HCT116 (cell line): ENCODE measurements around the gene ARSB. TPM values are rescaled to one million over a fixed set of nuclear protein-coding genes. Genes with fewer than 3 reads are reported as not detected.
A peak's percentile ranks its signal among the peaks of the same experiment; 100 is the strongest.

Source experiments
- ATAC-seq: fragments of 200-7000 bp; cut with Tn5 transposase; 2 replicates; pipeline ENCODE4 v1.9.1; 2020; ENCODE audit warnings: mild to moderate bottlenecking, moderate library complexity
- BruUV-seq: library from RNA; stranded (reverse); fragments of 400-500 nt; replicated peaks from 2 replicates; lab custom pipeline; 2021; lab: Mats Ljungman, UMichigan
- CTCF ChIA-PET: fragments of 300-600 bp; sonication (Branson Sonifier 250); formaldehyde crosslinking; loops from one replicate; lab custom pipeline; 2021; ENCODE audit warnings: antibody characterized with exemption; lab: Charles Lee
- POLR2A ChIA-PET: fragments of 300-600, 350-600 bp; sonication (Branson Sonifier 250); formaldehyde crosslinking; loops from one replicate; lab custom pipeline; 2021; ENCODE audit warnings: antibody characterized with exemption; lab: Charles Lee
- RAD21 ChIA-PET, 2 experiments: fragments of 300-600 bp; sonication (Branson Sonifier 250); formaldehyde crosslinking; loops; one replicate each; lab custom pipeline; 2023; ENCODE audit warnings: low total read pairs in 2 of 2; ENCODE audit not compliant: uncharacterized antibody in 2 of 2, unreplicated experiment in 2 of 2, low non-redundant PET in 1 of 2; lab: Charles Lee
- DNase-seq: peaks from one replicate; pipeline ENCODE4 v3.0.0-alpha.2; 2010; ENCODE audit warnings: low read depth, low spot score
- H2AFZ ChIP-seq: fragments of 200-600 bp; shearing (Covaris generic), sonication (generic); 2 replicates; pipeline ENCODE4 v1.6.1; 2017; ENCODE audit warnings: low read depth, mixed run types, mixed read lengths, antibody characterized with exemption, low read length; ENCODE audit not compliant: poor library complexity, severe bottlenecking
- H3K27ac ChIP-seq: 2 replicates; pipeline ENCODE4 v1.5.1; 2012; ENCODE audit warnings: low read depth, low read length
- H3K27me3 ChIP-seq: fragments of 200-600 bp; sonication (generic); 2 replicates; pipeline ENCODE4 v1.6.1; 2016; ENCODE audit warnings: mixed run types, low read length, mixed read lengths; ENCODE audit not compliant: insufficient read depth
- H3K36me3 ChIP-seq, 2 experiments: fragments of 200-500 bp in 1 of 2; fragments of 200-600 bp in 1 of 2; sonication (Bioruptor generic) in 1 of 2; sonication (generic) in 1 of 2; 2 replicates each; pipeline versions ENCODE4 v1.5.1 to v1.6.1; 2014 to 2016; ENCODE audit warnings: low read length in 2 of 2, inconsistent platforms in 1 of 2, mixed read lengths in 1 of 2, mixed run types in 1 of 2; ENCODE audit not compliant: insufficient read depth in 2 of 2, control insufficient read depth in 1 of 2
- H3K4me1 ChIP-seq, 2 experiments: fragments of 200-600 bp in 1 of 2; sonication (generic) in 1 of 2; 2 replicates each; pipeline versions ENCODE4 v1.5.1 to v1.6.1; 2012 to 2017; ENCODE audit warnings: low read length in 2 of 2, inconsistent platforms in 1 of 2, mild to moderate bottlenecking in 1 of 2, mixed read lengths in 1 of 2, mixed run types in 1 of 2, moderate library complexity in 1 of 2; ENCODE audit not compliant: insufficient read depth in 2 of 2, control insufficient read depth in 1 of 2
- H3K4me2 ChIP-seq: fragments of 200-600 bp; sonication (generic); 2 replicates; pipeline ENCODE4 v1.6.1; 2017; ENCODE audit warnings: mixed run types, low read length, mixed read lengths
- H3K4me3 ChIP-seq, 2 experiments: fragments of 200-600 bp in 1 of 2; sonication (generic) in 1 of 2; replicated peaks in 1 of 2; 2 replicates each; pipeline ENCODE4 v1.5.1; 2011 to 2016; ENCODE audit warnings: low read length in 2 of 2, control low read depth in 1 of 2, low read depth in 1 of 2, mild to moderate bottlenecking in 1 of 2, mixed read lengths in 1 of 2, mixed run types in 1 of 2
- H3K79me2 ChIP-seq: fragments of 200-600 bp; sonication (generic); 2 replicates; pipeline ENCODE4 v1.6.1; 2017; ENCODE audit warnings: mild to moderate bottlenecking, mixed run types, low read length, moderate library complexity, mixed read lengths; ENCODE audit not compliant: insufficient read depth
- H3K9ac ChIP-seq: fragments of 200-600 bp; sonication (generic); 2 replicates; pipeline ENCODE4 v1.6.1; 2016; ENCODE audit warnings: low read length, mixed read lengths
- H3K9me2 ChIP-seq: fragments of 200-600 bp; sonication (generic), shearing (Covaris generic); 2 replicates; pipeline ENCODE4 v1.6.1; 2017; ENCODE audit warnings: mixed run types, mild to moderate bottlenecking, moderate library complexity; ENCODE audit not compliant: insufficient read depth
- H3K9me3 ChIP-seq, 2 experiments: fragments of 200-500 bp in 1 of 2; fragments of 200-600 bp in 1 of 2; sonication (Bioruptor generic) in 1 of 2; sonication (generic) in 1 of 2; 2 replicates each; pipeline ENCODE4 v1.6.1; 2014 to 2017; ENCODE audit warnings: low read length in 2 of 2, mixed read lengths in 2 of 2, inconsistent platforms in 1 of 2, low read depth in 1 of 2, mild to moderate bottlenecking in 1 of 2, mixed run types in 1 of 2, moderate library complexity in 1 of 2; ENCODE audit not compliant: control insufficient read depth in 1 of 2, insufficient read depth in 1 of 2
- H4K20me1 ChIP-seq: fragments of 200-600 bp; sonication (generic), shearing (Covaris generic); 2 replicates; pipeline ENCODE4 v1.6.1; 2017; ENCODE audit warnings: mixed run types, mild to moderate bottlenecking, moderate library complexity; ENCODE audit not compliant: insufficient read depth
- CBX3 ChIP-seq: IDR thresholded peaks from 2 replicates; pipeline ENCODE4 v1.6.1; 2012; ENCODE audit warnings: low read depth
- EGR1 ChIP-seq: IDR thresholded peaks from 2 replicates; pipeline ENCODE4 v1.6.1; 2012; ENCODE audit warnings: low read depth
- ELF1 ChIP-seq: IDR thresholded peaks from 2 replicates; pipeline ENCODE4 v1.6.1; 2012; ENCODE audit warnings: low read depth, borderline replicate concordance
- EZH2 ChIP-seq: fragments of 200-600 bp; sonication (generic); IDR thresholded peaks from 2 replicates; pipeline ENCODE4 v1.6.1; 2017; ENCODE audit warnings: antibody characterized with exemption, mixed run types
- EZH2phosphoT487 ChIP-seq: fragments of 200-600 bp; IDR thresholded peaks from 2 replicates; pipeline ENCODE4 v1.6.1; 2018; ENCODE audit warnings: antibody characterized with exemption, borderline replicate concordance
- FOSL1 ChIP-seq: IDR thresholded peaks from 2 replicates; pipeline ENCODE4 v1.6.1; 2012; ENCODE audit warnings: low read depth
- JUND ChIP-seq: IDR thresholded peaks from 2 replicates; pipeline ENCODE4 v1.6.1; 2012
- POLR2A ChIP-seq: IDR thresholded peaks from 2 replicates; pipeline ENCODE4 v1.7.0; 2011; ENCODE audit warnings: borderline replicate concordance; ENCODE audit not compliant: insufficient read depth, insufficient read length; ENCODE audit errors: extremely low read depth
- RAD21 ChIP-seq: IDR thresholded peaks from 2 replicates; pipeline ENCODE4 v1.6.1; 2012; ENCODE audit warnings: low read depth, mild to moderate bottlenecking
- SRF ChIP-seq: IDR thresholded peaks from 2 replicates; pipeline ENCODE4 v1.6.1; 2012; ENCODE audit warnings: low read depth
- YY1 ChIP-seq: IDR thresholded peaks from 2 replicates; pipeline ENCODE4 v1.6.1; 2011; ENCODE audit warnings: low read length, low read depth, moderate library complexity, mild to moderate bottlenecking; ENCODE audit not compliant: insufficient replicate concordance; ENCODE audit errors: extremely low read depth
- ZFX ChIP-seq: fragments of 450-650 bp; IDR thresholded peaks from 2 replicates; pipeline ENCODE4 v1.6.1; 2017
- ZNF274 ChIP-seq: fragments of 200-500 bp; sonication (Bioruptor generic); IDR thresholded peaks from 2 replicates; pipeline ENCODE4 v1.6.1; 2014; ENCODE audit warnings: mild to moderate bottlenecking, low read depth, low read length, inconsistent platforms
- intact Hi-C: fragments of 100-400 bp; cut with micrococcal nuclease; formaldehyde crosslinking; loops from 2 replicates; pipeline ENCODE4 v1.10.0; 2022
- total RNA-seq: library from RNA; stranded (reverse); gene quantifications from one replicate; pipeline ENCODE4 v1.2.1, GENCODE V29; 2021; ENCODE audit not compliant: unreplicated experiment
- TF ChIP-seq, protein P1 (sequence below), 3 experiments: fragments of 200-600 bp in 1 of 3; sonication (generic) in 1 of 3; IDR thresholded peaks in 2 of 3; conservative IDR thresholded peaks in 1 of 3; 2 replicates each; pipeline ENCODE4 v1.5.1; 2012 to 2017; ENCODE audit warnings: low read depth in 2 of 3, low read length in 2 of 3, antibody characterized with exemption in 1 of 3, borderline replicate concordance in 1 of 3, control low read depth in 1 of 3, mild to moderate bottlenecking in 1 of 3, mixed read lengths in 1 of 3, mixed run types in 1 of 3, moderate library complexity in 1 of 3; ENCODE audit not compliant: insufficient read depth in 1 of 3
- TF ChIP-seq, protein P2 (sequence below): IDR thresholded peaks from 2 replicates; pipeline ENCODE4 v1.6.1; 2012; ENCODE audit warnings: low read depth

ARSB gene
- total RNA-seq, 1 experiment from 2014 or later, result 4.8 TPM

DNA sequence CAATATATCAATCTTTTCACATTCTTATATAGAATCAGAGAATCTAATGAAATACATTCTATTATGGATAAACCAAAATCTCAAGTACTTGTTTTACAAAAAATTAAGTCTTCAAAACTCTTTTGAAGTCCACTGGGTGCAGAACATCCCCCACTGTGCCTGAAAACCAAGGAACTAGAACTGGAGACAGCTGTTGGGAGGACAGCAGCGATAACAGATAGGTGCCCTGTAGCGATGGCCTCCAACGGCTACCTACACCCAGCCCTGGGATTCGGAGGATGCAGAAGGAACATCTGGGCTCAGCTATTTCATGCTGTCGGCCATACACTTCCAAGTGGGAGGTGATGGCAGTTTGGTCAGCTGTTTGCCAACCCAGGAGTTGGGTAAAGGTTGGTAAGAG lies 207.2 kb downstream of the ARSB start:
- Histone ChIP-seq H3K4me2 (no peak overlapping the region), H3K27ac (no peak overlapping the region), H2AFZ (no peak overlapping the region), H3K36me3 (no peaks in the 10 kb centered on the region), H3K4me3 (no peak overlapping the region), H4K20me1 (no peaks in the 10 kb centered on the region), H3K4me1 (peaks cover 0 to 11% of the 10 kb centered on the region in 2 experiments; a peak in 1 of 4 replicates), H3K79me2 (no peaks in the 10 kb centered on the region), H3K9me3 (no peaks in the 10 kb centered on the region), H3K9me2 (no peaks in the 10 kb centered on the region), H3K27me3 (no peaks in the 10 kb centered on the region), H3K9ac (no peak overlapping the region)
- POLR2A ChIA-PET, result no interaction called here
- intact Hi-C loops, result no loop called here
- ATAC-seq (no peak), DNase-seq (no peak)
- CTCF ChIA-PET, result interaction anchor here (1.0 kb wide), 1 partner anchor 17 kb away, joined by 3 read pairs; no protein-coding TSS in a partner anchor
- TF ChIP-seq ZFX, result no peak
- RAD21 ChIA-PET, result no interaction called here
- no TSS peak for BruUV-seq

DNA sequence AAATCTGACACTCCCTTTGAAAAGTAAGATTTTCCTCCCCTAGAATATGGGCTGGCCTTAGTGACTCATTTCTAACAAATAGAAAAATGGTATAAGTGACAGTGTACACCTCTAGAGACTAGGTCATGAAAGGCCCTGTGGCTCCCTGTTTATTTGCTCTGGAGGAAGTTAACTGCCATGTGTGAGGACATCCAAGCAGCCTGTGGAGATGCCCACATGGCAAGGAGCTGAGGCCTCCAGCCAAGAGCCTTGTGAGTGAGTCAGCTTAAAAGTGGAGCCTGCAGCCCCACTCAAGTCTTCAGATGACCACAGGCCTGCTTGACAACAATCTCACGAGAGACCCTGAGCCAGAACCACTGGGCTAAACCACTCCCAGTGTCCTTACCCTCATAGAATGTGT lies 208.5 kb downstream of the ARSB start:
- Histone ChIP-seq H2AFZ (no peak overlapping the region), H3K27me3 (no peaks in the 10 kb centered on the region), H3K79me2 (no peaks in the 10 kb centered on the region), H3K36me3 (no peaks in the 10 kb centered on the region), H3K4me1 (peaks cover 0 to 11% of the 10 kb centered on the region in 2 experiments; a peak in 1 of 4 replicates), H3K9me2 (no peaks in the 10 kb centered on the region), H3K27ac (no peak overlapping the region), H3K4me2 (no peak overlapping the region), H3K9me3 (no peaks in the 10 kb centered on the region), H4K20me1 (no peaks in the 10 kb centered on the region), H3K9ac (no peak overlapping the region), H3K4me3 (no peak overlapping the region)
- DNase-seq (no peak), ATAC-seq (peak; percentile 20; the same call in 1 of the 2 replicates)
- CTCF ChIA-PET, result interaction anchor here (1.0 kb wide), 1 partner anchor 16 kb away, joined by 3 read pairs; no protein-coding TSS in a partner anchor
- POLR2A ChIA-PET, result no interaction called here
- RAD21 ChIA-PET, result interaction anchor here in 1 of 2 experiments (0.6 kb wide), 1 partner anchor 44 kb away, joined by 8 read pairs; no protein-coding TSS in a partner anchor
- intact Hi-C loops, result no loop called here
- no TSS peak for BruUV-seq
- no peak for TF ChIP-seq EZH2
- no peak for TF ChIP-seq FOSL1
- TF ChIP-seq, protein P1, sequence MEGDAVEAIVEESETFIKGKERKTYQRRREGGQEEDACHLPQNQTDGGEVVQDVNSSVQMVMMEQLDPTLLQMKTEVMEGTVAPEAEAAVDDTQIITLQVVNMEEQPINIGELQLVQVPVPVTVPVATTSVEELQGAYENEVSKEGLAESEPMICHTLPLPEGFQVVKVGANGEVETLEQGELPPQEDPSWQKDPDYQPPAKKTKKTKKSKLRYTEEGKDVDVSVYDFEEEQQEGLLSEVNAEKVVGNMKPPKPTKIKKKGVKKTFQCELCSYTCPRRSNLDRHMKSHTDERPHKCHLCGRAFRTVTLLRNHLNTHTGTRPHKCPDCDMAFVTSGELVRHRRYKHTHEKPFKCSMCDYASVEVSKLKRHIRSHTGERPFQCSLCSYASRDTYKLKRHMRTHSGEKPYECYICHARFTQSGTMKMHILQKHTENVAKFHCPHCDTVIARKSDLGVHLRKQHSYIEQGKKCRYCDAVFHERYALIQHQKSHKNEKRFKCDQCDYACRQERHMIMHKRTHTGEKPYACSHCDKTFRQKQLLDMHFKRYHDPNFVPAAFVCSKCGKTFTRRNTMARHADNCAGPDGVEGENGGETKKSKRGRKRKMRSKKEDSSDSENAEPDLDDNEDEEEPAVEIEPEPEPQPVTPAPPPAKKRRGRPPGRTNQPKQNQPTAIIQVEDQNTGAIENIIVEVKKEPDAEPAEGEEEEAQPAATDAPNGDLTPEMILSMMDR (IDR thresholded peaks at IDR 0.05 in 2 of 3, conservative IDR thresholded peaks at IDR 0.05 in 1 of 3; ENCODE audit: borderline replicate concordance in 1 of 3, insufficient read depth in 1 of 3, low read depth in 2 of 3, low read length in 2 of 3), result no peak
- TF ChIP-seq SRF, result no peak
- TF ChIP-seq ZNF274, result no peak
- no peak for TF ChIP-seq EZH2phosphoT487
- TF ChIP-seq CBX3, result no peak
- TF ChIP-seq JUND, result no peak
- no peak for TF ChIP-seq POLR2A
- no peak for TF ChIP-seq RAD21
- no peak for TF ChIP-seq EGR1
- TF ChIP-seq YY1, result no peak
- no peak for TF ChIP-seq ELF1
- TF ChIP-seq, protein P2, sequence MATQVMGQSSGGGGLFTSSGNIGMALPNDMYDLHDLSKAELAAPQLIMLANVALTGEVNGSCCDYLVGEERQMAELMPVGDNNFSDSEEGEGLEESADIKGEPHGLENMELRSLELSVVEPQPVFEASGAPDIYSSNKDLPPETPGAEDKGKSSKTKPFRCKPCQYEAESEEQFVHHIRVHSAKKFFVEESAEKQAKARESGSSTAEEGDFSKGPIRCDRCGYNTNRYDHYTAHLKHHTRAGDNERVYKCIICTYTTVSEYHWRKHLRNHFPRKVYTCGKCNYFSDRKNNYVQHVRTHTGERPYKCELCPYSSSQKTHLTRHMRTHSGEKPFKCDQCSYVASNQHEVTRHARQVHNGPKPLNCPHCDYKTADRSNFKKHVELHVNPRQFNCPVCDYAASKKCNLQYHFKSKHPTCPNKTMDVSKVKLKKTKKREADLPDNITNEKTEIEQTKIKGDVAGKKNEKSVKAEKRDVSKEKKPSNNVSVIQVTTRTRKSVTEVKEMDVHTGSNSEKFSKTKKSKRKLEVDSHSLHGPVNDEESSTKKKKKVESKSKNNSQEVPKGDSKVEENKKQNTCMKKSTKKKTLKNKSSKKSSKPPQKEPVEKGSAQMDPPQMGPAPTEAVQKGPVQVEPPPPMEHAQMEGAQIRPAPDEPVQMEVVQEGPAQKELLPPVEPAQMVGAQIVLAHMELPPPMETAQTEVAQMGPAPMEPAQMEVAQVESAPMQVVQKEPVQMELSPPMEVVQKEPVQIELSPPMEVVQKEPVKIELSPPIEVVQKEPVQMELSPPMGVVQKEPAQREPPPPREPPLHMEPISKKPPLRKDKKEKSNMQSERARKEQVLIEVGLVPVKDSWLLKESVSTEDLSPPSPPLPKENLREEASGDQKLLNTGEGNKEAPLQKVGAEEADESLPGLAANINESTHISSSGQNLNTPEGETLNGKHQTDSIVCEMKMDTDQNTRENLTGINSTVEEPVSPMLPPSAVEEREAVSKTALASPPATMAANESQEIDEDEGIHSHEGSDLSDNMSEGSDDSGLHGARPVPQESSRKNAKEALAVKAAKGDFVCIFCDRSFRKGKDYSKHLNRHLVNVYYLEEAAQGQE, result no peak
